ENCODE data around the gene GRK4. TPM values are rescaled to one million over a fixed set of nuclear protein-coding genes. Genes with fewer than 3 reads are reported as not detected.
"Not testable (repeated sequence)": the region's sequence is repeated elsewhere in the genome, so short reads cannot be mapped to it uniquely, and the experiment has no call there.

The GRK4 gene
- total RNA-seq, 2 experiments from 2014 or later, result 1.3 to 2.1 TPM

DNA sequence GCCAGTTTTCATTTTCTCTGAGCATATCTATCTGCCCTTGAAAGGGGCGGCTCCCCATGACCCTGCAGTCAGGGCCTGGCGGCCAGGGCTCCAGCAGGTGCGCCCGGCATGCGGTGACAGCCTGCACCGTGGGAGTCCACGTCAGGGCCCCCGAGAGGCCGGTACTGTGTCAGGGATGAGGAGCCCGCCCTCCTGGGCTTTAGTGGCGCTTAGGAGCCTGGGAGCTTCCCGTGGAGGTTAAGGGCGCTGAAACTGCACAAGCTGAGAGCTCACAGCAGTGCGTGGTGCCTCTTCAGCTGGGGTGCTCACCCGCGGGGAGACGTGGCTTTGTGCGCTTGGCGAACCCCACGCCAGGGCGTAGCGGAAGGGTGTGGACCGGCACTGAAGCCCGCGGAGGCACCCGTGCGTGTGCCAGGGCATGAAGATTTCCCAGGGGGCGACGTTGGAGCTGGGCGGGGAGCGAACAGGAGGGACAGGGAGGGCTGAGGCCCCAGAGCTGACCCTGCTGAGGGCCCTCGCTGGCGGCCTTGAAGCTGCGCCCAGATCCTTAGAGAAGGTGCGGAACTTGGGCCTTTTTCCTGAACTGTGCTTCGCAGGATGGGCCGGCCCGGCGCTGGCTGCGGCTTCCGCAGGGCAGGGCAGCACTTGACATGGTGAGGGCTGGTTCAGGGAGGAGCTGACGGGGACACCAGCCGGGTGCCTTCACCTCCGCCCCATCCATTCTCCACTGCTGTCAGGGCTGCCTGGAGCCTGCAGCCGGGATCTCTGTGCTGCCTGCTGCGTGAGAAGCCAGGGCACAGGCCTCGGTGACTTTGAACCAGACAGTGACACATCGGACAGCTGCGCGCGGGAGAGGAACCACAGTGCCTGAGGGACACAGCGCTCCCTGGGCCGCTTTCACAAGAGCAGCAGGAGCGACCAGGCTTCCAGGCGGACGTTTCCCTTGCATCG, 78.1 kb downstream of the GRK4 start:
- H3K4me1 Mint-ChIP-seq (ENCODE audit: low read depth), result peaks cover 57% of the 10 kb centered on the region
- peaks cover 7% of the 10 kb centered on the region for H3K9me3 Mint-ChIP-seq
- H3K4me3 Mint-ChIP-seq, result peak overlapping the region; percentile 87
- H3K36me3 Mint-ChIP-seq (ENCODE audit: low read depth), result peaks cover 4% of the 10 kb centered on the region
- no peaks in the 10 kb centered on the region for H3K27me3 Mint-ChIP-seq (ENCODE audit: low read depth)
- DNase-seq, result peak; percentile 69
- intact Hi-C loops (cut with micrococcal nuclease), result no loop called here
- peak overlapping the region; percentile 59 for H3K27ac Mint-ChIP-seq
- CTCF ChIA-PET, result interaction anchor here (0.6 to 2.9 kb wide), 5 partner anchors 63 to 599 kb away, joined by 3 to 9 read pairs (median 4); partner anchors contain the start of genes GRK4 and NOP14

DNA sequence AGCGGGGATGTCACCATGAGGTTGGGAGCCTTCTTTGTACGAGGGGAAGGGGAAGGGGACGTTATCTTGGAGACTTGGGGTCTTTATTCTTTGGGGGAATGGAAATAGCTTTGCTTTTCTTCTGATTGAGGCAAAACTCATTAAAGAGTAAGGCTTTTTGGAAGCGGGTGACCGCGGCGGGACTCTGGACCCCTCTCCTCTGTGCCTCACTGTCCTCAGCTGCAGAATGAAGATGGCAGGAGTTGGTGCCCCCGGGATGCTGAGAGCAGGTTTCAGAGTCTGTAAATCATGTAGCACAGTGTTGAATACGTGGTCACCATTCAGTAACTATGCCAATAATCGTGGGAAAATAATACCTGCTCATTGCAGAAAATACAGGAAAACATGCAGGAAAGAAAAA, 78.9 kb downstream of the GRK4 start:
- no peak overlapping the region for H3K27ac Mint-ChIP-seq
- H3K4me3 Mint-ChIP-seq, result peak overlapping the region; percentile 87
- H3K27me3 Mint-ChIP-seq (ENCODE audit: low read depth), result no peaks in the 10 kb centered on the region
- CTCF ChIA-PET, result interaction anchor here (0.9 to 2.9 kb wide), 2 partner anchors 64 to 79 kb away, joined by 4 to 9 read pairs; partner anchors contain the start of genes GRK4 and NOP14
- intact Hi-C loops (cut with micrococcal nuclease), result no loop called here
- H3K9me3 Mint-ChIP-seq, result peaks cover 7% of the 10 kb centered on the region
- H3K4me1 Mint-ChIP-seq (ENCODE audit: low read depth), result peaks cover 54% of the 10 kb centered on the region
- H3K36me3 Mint-ChIP-seq (ENCODE audit: low read depth), result peaks cover 4% of the 10 kb centered on the region
- DNase-seq, result no peak

DNA sequence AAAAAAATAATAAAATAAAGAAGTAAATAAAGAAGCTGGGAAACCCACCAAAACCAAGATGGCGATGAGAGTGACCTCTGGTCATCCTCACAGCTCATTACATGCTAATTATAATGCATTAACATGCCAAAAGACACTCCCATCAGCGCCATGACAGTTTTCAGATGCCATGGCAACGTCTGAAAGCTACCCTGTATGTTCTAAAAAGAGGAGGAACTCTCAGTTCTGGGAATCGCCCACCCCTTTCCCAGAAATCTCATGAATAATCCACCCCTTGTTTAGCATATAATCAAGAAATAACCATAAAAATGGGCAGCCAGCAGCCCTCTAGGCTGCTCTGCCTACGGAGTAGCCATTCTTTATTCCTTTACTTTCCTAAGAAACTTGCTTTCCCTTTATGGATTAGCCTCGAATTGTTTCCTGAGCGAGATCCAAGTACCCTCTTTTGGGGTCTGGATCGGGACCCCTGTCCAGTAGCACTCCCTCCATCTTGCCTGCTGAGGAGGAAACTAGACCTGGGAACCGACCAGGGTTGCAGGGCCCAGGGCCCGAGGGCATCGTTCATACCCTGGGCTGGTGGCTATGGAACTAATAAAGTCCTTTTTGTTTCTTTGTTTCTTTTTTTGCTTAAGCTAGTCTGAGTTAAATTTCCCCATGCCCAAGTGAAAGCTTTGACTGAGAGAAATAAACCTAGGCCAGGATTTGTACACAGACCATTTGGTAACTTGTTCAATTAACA, 80.1 kb downstream of the GRK4 start:
- Mint-ChIP-seq H3K36me3 (ENCODE audit: low read depth) (peaks cover 4% of the 10 kb centered on the region), H3K4me1 (ENCODE audit: low read depth) (peaks cover 53% of the 10 kb centered on the region), H3K9me3 (peaks cover 7% of the 10 kb centered on the region), H3K27me3 (ENCODE audit: low read depth) (no peaks in the 10 kb centered on the region), H3K4me3 (no peak overlapping the region), H3K27ac (no peak overlapping the region)
- no peak for DNase-seq
- intact Hi-C loops (cut with micrococcal nuclease), result no loop called here
- CTCF ChIA-PET, result interaction anchor here (0.7 to 2.9 kb wide), 3 partner anchors 65 to 261 kb away, joined by 3 to 9 read pairs (median 3); no protein-coding TSS in a partner anchor

DNA sequence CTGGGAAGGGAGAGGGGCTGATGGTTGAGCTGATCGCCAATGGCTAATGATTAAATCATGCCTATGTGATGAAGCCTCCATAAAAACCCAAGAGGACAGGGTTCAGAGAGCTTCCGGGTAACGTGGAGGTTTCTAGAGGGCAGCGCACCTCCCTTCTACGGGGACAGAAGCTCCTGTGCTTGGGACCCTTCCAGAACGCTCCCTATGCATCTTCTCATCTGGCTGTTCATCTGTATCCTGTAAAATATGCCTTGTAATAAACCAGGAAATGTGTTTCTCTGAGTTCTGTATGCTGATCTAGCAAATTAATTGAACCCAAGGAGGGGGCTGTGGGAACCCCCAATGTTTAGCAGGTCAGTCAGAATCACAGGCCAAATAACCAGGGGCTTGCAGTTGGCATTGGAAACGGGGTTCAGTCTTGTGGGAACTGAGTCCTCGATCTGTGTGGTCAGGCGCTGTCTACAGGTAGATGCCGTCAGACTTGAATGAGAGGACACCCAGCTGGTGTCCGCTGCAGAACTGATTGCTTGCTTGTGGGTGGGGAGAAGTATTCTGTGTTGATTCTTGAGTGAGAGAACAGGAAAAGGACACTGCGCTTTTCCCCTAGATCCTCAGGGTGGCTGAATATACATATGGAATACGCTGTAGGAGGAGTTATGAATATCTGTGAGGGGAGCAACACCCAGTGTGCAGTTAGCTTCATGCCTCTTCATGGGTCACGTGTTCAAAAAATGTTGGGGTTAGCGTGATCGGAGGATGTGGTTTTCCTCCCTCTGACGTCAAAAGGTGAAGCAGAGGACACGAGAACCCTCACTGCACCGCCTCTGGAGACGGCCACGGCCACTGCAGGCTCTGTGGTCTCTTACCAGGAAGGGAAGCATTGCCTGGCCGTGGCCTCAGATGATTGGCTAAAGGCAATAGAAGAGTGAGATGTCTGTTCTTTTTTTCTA, 81.8 kb downstream of the GRK4 start:
- CTCF ChIA-PET, result interaction anchor here (0.6 to 2.9 kb wide), 4 partner anchors 8 to 175 kb away, joined by 3 to 14 read pairs (median 4); no protein-coding TSS in a partner anchor
- no peak overlapping the region for H3K4me3 Mint-ChIP-seq
- DNase-seq, result peak; percentile 77
- peaks cover 4% of the 10 kb centered on the region for H3K36me3 Mint-ChIP-seq (ENCODE audit: low read depth)
- H3K4me1 Mint-ChIP-seq (ENCODE audit: low read depth), result peaks cover 49% of the 10 kb centered on the region
- H3K9me3 Mint-ChIP-seq, result peaks cover 7% of the 10 kb centered on the region
- no peaks in the 10 kb centered on the region for H3K27me3 Mint-ChIP-seq (ENCODE audit: low read depth)
- intact Hi-C loops (cut with micrococcal nuclease), result no loop called here
- peak overlapping the region; percentile 25 for H3K27ac Mint-ChIP-seq

DNA sequence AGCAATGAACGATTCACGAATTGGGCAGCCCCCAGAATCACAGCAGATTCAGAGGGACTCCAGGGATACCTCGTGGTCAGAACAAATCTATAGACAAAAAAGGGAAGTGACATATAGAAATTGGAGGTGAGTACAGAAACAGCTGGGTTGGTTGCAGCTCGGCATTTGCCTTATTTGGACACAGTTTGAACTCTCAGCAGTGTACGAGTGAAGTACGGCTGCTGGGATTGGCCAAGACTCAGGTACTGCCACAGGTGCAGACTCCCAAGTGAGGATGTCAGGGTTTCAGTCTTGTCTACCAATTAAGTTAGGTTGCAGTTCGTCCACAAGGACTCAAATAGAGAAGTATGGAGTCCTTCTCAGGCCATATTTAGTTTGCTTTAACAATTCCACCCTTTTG, 82.8 kb downstream of the GRK4 start:
- peaks cover 45% of the 10 kb centered on the region for H3K4me1 Mint-ChIP-seq (ENCODE audit: low read depth)
- CTCF ChIA-PET, result interaction anchor here (1.5 to 2.9 kb wide), 3 partner anchors 9 to 62 kb away, joined by 5 to 14 read pairs (median 5); no protein-coding TSS in a partner anchor
- H3K9me3 Mint-ChIP-seq, result peaks cover 7% of the 10 kb centered on the region
- no peak for DNase-seq
- no peak overlapping the region for H3K27ac Mint-ChIP-seq
- H3K36me3 Mint-ChIP-seq (ENCODE audit: low read depth), result peaks cover 4% of the 10 kb centered on the region
- intact Hi-C loops (cut with micrococcal nuclease), result loop anchor here (2.0 kb wide), 3 partner anchors 197 to 835 kb away; no protein-coding TSS in a partner anchor
- no peak overlapping the region for H3K4me3 Mint-ChIP-seq
- no peaks in the 10 kb centered on the region for H3K27me3 Mint-ChIP-seq (ENCODE audit: low read depth)

DNA sequence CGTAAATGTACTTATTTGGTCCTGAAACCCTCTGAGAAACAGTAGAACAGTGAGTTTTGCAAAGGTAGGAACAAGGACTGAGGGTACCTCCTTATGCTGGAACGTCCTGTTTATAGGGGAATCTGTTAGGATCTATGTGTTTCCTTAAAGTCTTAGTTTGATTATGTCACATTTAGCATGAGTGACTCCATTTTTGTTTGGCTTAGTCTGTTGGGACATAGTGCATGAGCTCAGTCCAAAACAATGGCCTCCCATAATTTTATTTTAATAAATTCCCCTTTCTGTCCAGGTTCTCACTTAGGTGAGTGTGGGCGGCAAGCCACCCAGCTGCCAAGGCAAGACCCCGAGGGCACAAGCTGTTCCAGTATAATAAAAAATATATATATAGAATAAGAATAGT, 83.3 kb downstream of the GRK4 start:
- H3K4me1 Mint-ChIP-seq (ENCODE audit: low read depth), result peaks cover 41% of the 10 kb centered on the region
- CTCF ChIA-PET, result interaction anchor here (0.6 to 2.9 kb wide), 8 partner anchors 9 to 95 kb away, joined by 3 to 14 read pairs (median 3); no protein-coding TSS in a partner anchor
- peaks cover 4% of the 10 kb centered on the region for H3K36me3 Mint-ChIP-seq (ENCODE audit: low read depth)
- intact Hi-C loops (cut with micrococcal nuclease), result loop anchor here (1.0 to 2.0 kb wide), 10 partner anchors 28 to 834 kb away; partner anchors contain the start of genes HTT and HTT-AS
- peaks cover 7% of the 10 kb centered on the region for H3K9me3 Mint-ChIP-seq
- no peaks in the 10 kb centered on the region for H3K27me3 Mint-ChIP-seq (ENCODE audit: low read depth)
- DNase-seq, result no peak
- no peak overlapping the region for H3K4me3 Mint-ChIP-seq
- no peak overlapping the region for H3K27ac Mint-ChIP-seq

DNA sequence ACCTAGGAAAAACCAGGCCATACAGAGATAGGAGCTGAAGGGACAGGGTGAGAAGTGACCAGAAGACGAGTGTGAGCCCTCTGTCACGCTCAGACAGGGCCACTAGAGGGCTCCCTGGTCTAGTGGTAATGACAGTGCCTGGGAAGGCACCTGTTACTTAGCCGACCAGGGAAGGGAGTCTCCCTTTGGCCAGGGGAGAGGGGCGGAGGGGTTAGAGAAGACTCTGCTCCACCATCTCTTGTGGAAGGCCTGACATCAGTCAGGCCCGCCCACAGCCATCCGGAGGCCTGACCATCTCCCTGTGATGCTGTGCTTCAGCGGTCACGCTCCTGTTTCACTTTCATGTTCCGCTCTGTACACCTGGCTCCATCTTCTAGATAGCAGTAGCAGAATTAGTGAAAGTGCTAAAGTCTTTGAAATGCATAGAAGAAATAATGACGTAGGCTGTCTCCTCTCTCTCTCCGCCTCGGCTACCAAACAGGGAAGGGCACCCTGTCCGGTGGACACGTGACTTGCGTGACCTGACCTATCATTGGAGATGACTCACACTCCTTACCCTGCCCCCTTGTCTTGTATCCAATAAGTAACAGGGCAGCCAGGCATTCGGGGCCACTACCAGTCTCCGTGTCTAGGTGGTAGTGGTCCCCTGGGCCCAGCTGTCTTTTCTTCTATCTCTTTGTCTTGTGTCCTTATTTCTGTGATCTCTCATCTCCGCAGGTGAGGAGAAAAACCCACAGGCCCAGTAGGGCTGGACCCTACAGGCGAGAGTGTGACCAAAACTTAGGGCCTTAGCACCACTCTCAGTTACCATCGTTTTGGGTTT, 84.3 kb downstream of the GRK4 start:
- Mint-ChIP-seq H3K4me3 (peak overlapping the region; percentile 28), H3K36me3 (ENCODE audit: low read depth) (peaks cover 4% of the 10 kb centered on the region), H3K4me1 (ENCODE audit: low read depth) (peaks cover 31% of the 10 kb centered on the region), H3K9me3 (peaks cover 7% of the 10 kb centered on the region), H3K27ac (peak overlapping the region; percentile 54), H3K27me3 (ENCODE audit: low read depth) (no peaks in the 10 kb centered on the region)
- DNase-seq, result peak; percentile 91
- CTCF ChIA-PET, result interaction anchor here (0.7 to 2.9 kb wide), 10 partner anchors 8 to 94 kb away, joined by 3 to 14 read pairs (median 3); no protein-coding TSS in a partner anchor
- intact Hi-C loops (cut with micrococcal nuclease), result loop anchor here (1.0 to 2.0 kb wide), 10 partner anchors 27 to 833 kb away; partner anchors contain the start of genes HTT and HTT-AS

DNA sequence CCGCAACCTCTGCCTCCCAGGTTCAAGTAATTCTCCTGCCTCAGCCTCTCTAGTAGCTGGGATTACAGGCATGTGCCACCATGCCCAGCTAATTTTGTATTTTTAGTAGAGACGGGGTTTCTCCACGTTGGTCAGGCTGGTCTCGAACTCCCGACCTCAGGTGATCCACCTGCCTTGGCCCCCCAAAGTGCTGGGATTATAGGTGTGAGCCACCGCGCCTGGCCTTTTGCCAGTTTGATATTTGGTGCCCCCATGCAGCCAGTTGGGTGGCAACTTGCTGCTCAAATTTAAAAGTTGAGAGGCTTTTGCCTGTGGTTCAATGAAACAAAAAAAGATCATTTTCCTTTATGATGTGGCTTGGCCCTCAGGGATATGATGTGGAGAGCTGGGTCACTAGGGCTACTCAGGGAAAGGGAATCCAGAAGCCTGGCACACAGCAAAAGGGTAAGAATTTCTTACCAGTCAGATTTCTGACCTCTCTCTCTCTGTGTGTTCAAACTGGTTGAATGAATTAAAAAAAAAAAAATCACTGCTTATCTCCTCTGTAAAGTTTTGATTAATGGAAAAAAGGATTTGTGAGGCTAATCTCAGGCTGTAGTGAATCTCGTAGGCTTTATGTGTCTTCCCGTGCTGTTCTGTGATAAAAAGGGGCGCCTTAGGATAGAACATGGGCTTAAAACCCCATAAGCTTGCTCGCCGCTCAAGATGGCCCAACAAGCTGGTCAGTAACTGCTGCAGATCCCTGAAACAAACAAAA, 87.9 kb downstream of the GRK4 start:
- H3K9me3 Mint-ChIP-seq, result peaks cover 10% of the 10 kb centered on the region
- H3K27ac Mint-ChIP-seq; H3K36me3 Mint-ChIP-seq (ENCODE audit: low read depth); intact Hi-C loops (cut with micrococcal nuclease); H3K4me3 Mint-ChIP-seq; DNase-seq; H3K27me3 Mint-ChIP-seq (ENCODE audit: low read depth); CTCF ChIA-PET: not testable (repeated sequence)
- H3K4me1 Mint-ChIP-seq (ENCODE audit: low read depth), result peaks cover 12% of the 10 kb centered on the region

DNA sequence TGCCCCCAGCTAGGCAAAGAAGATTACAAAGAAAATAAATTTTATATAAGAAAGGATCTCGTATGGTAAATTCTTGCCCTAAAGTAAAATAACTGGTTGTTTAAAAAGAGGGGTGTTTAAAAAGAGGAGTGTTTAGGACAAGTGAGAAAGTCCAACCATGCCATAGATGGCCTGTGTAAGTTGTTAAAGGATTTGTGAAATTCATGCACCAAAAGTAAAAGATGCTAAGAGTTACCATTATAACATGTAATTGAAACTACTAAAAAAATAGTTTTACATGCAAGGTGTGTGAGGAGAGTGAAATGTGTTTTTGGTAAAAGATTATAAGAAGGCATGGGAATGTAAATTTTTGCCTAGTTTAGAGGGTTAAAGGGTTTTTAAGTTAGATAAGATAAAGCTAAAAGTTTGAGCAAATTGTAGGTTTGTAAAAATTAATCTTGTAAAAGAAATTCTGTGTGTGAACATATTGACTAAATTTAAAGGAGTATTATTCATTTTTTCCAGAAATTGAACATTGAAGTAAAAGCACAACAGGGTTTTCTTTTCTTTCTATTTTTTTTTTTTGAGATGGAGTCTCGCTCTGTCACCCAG, 90.9 kb downstream of the GRK4 start:
- CTCF ChIA-PET, result interaction anchor here (0.7 kb wide), 1 partner anchor 374 kb away, joined by 3 read pairs; no protein-coding TSS in a partner anchor
- Mint-ChIP-seq H3K9me3 (peaks cover 15% of the 10 kb centered on the region), H3K36me3 (ENCODE audit: low read depth) (peaks cover 6% of the 10 kb centered on the region), H3K4me3 (no peak overlapping the region), H3K27me3 (ENCODE audit: low read depth) (no peaks in the 10 kb centered on the region), H3K27ac (no peak overlapping the region), H3K4me1 (ENCODE audit: low read depth) (no peaks in the 10 kb centered on the region)
- intact Hi-C loops (cut with micrococcal nuclease), result no loop called here
- DNase-seq, result no peak

DNA sequence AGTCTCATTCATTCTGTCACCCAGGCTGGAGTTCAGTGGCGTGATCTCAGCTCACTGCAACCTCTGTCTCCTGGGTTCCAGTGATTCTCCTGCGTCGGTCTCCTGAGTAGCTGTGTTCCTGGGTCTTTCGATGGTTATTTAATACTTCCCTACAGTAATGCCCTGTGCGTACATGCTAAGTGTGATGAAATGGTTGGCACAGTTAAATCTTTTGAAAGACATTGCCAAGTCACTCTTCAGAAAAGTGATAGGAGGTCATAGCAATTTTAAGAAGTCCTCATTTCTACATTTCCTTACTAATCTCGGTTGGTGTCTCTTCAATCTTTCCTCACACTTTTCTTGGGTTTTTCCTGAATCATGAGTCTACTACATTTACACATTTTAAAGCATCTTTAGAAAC, 96.6 kb downstream of the GRK4 start:
- H3K4me3 Mint-ChIP-seq, result no peak overlapping the region
- CTCF ChIA-PET, result interaction anchor here (0.9 kb wide), 1 partner anchor 12 kb away, joined by 3 read pairs; no protein-coding TSS in a partner anchor
- H3K27me3 Mint-ChIP-seq (ENCODE audit: low read depth), result no peaks in the 10 kb centered on the region
- intact Hi-C loops (cut with micrococcal nuclease), result no loop called here
- no peak for DNase-seq
- peaks cover 10% of the 10 kb centered on the region for H3K9me3 Mint-ChIP-seq
- H3K27ac Mint-ChIP-seq, result no peak overlapping the region
- peaks cover 3% of the 10 kb centered on the region for H3K36me3 Mint-ChIP-seq (ENCODE audit: low read depth)
- no peaks in the 10 kb centered on the region for H3K4me1 Mint-ChIP-seq (ENCODE audit: low read depth)

Measured in activated naive CD4-positive, alpha-beta T cell treated with anti-CD3 and anti-CD28 coated beads for 36 hours (primary cell).